ENCODE results near the gene LDAH.
A peak's percentile ranks its signal among the peaks of the same experiment; 100 is the strongest.
"Not testable (repeated sequence)": the region's sequence is repeated elsewhere in the genome, so short reads cannot be mapped to it uniquely, and the experiment has no call there.

The LDAH gene

GRCh38 chr2:20797096-20797495, 25.8 kb downstream of the LDAH start:
- no peak for DNase-seq (ENCODE audit: low spot score)
- in situ Hi-C loops (cut with MboI; ENCODE audit: low sequenced_read_pairs, unreplicated experiment): no loop called here
- TF ChIP-seq, protein P1, sequence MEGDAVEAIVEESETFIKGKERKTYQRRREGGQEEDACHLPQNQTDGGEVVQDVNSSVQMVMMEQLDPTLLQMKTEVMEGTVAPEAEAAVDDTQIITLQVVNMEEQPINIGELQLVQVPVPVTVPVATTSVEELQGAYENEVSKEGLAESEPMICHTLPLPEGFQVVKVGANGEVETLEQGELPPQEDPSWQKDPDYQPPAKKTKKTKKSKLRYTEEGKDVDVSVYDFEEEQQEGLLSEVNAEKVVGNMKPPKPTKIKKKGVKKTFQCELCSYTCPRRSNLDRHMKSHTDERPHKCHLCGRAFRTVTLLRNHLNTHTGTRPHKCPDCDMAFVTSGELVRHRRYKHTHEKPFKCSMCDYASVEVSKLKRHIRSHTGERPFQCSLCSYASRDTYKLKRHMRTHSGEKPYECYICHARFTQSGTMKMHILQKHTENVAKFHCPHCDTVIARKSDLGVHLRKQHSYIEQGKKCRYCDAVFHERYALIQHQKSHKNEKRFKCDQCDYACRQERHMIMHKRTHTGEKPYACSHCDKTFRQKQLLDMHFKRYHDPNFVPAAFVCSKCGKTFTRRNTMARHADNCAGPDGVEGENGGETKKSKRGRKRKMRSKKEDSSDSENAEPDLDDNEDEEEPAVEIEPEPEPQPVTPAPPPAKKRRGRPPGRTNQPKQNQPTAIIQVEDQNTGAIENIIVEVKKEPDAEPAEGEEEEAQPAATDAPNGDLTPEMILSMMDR (IDR thresholded peaks at IDR 0.05; ENCODE audit: borderline replicate concordance, control extremely low read depth, extremely low read depth, insufficient read depth, missing control alignments): no peak

DNA sequence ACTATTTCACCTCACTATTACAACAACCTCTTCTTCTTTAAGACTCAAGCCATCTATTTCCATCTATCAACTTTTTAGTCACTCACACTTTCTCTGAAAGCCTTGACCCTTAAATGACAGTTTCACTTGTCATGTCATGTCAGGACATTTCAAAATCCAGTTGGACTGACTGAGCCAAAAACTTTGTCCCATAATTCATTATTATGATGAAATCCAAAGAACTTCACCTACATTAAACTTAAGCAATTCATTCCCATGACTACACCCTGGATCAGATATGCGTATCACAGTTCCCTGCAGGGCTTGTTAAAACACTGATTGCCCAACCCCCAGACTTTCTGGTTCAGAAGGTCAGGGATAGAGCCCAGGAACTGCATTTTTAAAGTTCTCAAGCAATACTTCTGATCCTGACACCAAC, 26.5 kb downstream of the LDAH start:
- no peak for DNase-seq (ENCODE audit: low spot score)
- TF ChIP-seq, protein P1 (IDR thresholded peaks at IDR 0.05; ENCODE audit: borderline replicate concordance, control extremely low read depth, extremely low read depth, insufficient read depth, missing control alignments): no peak
- in situ Hi-C loops (cut with MboI; ENCODE audit: low sequenced_read_pairs, unreplicated experiment): no loop called here

DNA sequence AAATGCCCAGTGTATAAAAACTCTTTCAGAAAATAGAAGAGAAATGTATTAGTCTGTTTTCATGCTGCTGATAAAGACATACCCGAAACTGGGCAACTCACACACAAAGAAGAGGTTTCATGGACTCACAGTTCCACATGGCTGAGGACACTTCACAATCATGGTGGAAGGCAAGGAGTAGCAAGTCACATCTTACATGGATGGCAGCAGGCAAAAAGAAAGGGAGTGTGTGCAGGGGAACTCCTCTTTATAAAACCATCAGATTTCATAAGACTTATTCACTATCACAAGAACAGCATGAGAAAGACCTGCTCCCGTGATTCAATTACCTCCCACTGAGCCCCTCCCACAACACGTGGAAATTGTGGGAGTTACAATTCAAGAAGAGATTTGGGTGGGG, 29.0 kb downstream of the LDAH start:
- in situ Hi-C loops (cut with MboI; ENCODE audit: low sequenced_read_pairs, unreplicated experiment); DNase-seq (ENCODE audit: low spot score): not testable (repeated sequence)

GRCh38 chr2:20781656-20782265, 41.1 kb downstream of the LDAH start:
- DNase-seq (ENCODE audit: low spot score): peak; percentile 24
- TF ChIP-seq, protein P1 (IDR thresholded peaks at IDR 0.05; ENCODE audit: borderline replicate concordance, control extremely low read depth, extremely low read depth, insufficient read depth, missing control alignments): peak; percentile 71
- in situ Hi-C loops (cut with MboI; ENCODE audit: low sequenced_read_pairs, unreplicated experiment): no loop called here

GRCh38 chr2:20771299-20771698, 51.6 kb downstream of the LDAH start:
- in situ Hi-C loops (cut with MboI; ENCODE audit: low sequenced_read_pairs, unreplicated experiment): no loop called here
- no peak for DNase-seq (ENCODE audit: low spot score)
- TF ChIP-seq, protein P1 (IDR thresholded peaks at IDR 0.05; ENCODE audit: borderline replicate concordance, control extremely low read depth, extremely low read depth, insufficient read depth, missing control alignments): no peak

GRCh38 chr2:20766798-20767644, 55.9 kb downstream of the LDAH start:
- DNase-seq (ENCODE audit: low spot score): no peak
- TF ChIP-seq, protein P1 (IDR thresholded peaks at IDR 0.05; ENCODE audit: borderline replicate concordance, control extremely low read depth, extremely low read depth, insufficient read depth, missing control alignments): no peak
- in situ Hi-C loops (cut with MboI; ENCODE audit: low sequenced_read_pairs, unreplicated experiment): no loop called here

- TF ChIP-seq, protein P1 (IDR thresholded peaks at IDR 0.05; ENCODE audit: borderline replicate concordance, control extremely low read depth, extremely low read depth, insufficient read depth, missing control alignments): no peak
- in situ Hi-C loops (cut with MboI; ENCODE audit: low sequenced_read_pairs, unreplicated experiment): no loop called here
- no peak for DNase-seq (ENCODE audit: low spot score)
Observed at GRCh38 chr2:20766213-20766612, 56.7 kb downstream of the LDAH start.

Measured in GM13976 (cell line).